AG20443 (cell line): ENCODE measurements around the gene GCM1.

Experiments
- DNase-seq: peaks from one replicate; pipeline ENCODE4 v3.0.0; 2012; ENCODE audit warnings: low spot score, mixed read lengths

Gene GCM1

DNA sequence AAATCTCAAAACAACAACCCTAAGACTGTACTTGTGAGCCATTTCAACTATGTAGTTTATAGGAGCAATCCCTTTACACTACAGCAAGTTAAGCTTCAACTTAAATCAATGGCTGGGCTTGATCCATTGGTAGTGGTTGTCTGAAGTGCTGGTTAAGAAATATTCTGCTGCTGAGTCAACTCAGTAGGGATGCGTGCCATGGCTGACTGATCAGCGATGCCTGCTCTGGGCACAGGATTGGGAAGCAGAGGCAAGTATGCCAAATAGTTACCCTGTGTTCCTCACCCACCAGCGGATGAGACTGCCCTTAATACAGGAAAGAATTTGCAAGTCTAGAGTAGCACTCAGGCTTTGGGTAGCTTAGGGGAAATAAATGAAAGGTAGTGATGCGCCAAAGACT, 41.5 kb downstream of the GCM1 start:
- DNase-seq = peak; percentile 79

DNA sequence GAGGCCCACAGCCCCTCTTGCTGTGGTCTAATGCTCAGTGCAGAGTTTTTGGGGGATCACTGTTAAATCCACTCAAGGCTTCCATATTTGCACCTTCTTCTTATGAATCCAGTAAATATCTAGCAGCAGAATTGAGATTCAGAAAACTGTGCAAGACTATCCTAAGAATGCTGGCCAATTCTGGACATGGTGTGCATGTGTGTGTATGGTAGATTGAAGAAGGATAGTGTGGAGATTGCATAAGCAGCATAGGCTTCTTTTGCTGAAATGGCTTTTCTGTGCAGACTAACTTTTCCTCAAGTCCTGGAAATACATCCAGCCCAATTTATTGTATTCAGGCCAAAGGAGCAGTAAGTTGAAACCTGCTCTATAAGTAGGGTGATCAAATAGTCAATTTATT, 43.7 kb downstream of the GCM1 start:
- DNase-seq = no peak

DNA sequence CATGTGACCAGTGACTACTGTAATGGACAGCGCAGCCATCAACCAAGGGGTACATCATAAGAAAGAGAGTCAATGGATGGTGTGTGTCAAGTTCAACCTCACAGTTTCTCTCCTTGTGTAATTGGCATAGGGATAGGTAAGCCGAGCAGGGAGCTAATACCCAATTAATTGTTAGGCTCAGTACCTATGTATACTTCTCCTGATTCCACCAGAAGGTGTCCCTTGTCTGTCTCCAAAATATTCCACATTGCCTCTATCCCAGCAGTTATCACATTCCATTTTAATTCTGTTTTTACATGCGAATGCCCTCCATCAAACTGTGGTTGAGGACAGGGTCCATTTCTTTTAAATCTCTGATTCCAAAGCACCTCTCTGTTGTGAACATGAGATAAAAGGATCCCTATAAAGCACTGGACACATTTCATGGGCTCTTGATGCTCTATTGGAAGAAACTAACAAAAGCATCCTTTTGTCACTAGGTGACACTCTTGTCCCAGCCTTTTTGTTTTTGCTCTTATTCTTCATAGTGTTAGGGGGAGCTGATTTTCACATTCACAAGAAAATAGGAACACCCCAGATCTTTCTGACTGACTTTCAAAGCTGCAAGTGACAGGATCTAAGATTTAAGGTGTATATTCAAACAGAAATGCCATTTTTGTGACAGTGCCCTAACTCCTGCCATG, 44.5 kb downstream of the GCM1 start:
- DNase-seq = no peak

DNA sequence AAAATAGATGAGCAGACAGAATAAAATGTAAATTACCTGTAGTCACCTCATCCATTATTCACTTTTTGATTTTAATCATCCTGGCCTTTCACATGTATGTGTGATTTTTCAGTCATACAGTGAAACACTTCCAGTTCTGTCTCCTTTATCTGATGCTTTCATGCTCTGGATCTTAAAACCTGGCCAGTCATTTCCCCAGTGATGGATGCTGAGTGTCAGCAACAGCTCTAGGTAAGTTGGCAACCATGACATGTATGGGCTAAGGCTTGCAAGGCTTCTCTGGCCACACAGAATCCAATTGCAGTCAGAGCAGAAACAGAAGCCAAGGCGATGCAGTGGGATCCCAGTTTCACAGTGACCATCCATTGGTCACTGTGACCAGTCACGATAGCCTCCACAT, 47.6 kb downstream of the GCM1 start:
- no peak for DNase-seq

DNA sequence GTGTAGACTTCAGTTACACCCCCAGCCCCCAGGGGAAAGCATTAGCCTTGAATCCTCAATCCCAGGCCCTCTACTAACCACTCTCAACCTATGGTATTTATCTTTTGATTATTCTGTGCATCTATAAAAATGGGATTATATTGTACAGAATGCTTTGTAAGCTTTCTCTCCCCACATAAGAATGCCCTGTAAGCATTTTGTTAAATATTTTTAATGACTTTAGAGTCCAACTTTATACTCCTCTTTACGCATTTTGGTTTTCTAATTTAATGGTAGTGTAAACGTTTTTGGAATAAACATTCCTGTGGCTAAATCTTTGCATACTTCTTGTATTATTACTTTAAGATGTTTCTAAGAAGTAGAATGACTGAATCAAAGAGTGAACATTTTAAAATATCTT, 48.1 kb downstream of the GCM1 start:
- no peak for DNase-seq

DNA sequence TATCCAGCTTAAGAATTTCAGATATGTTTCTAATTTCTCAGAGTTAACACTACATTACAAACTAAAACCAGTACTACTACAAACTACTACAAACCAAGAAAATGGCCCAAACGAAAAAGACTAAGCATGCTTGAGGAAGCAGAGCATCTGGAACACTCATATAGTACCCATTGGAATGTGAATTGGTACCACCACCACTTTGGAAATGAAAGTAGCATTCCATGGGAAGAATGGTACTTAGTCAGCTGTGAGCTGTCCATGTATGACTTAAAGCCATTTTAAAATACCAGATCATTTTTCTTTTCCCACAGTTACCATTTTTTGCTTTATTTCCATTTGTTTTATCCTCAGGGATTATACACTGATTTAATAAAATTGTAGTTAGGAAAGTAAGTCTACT, 52.9 kb downstream of the GCM1 start:
- DNase-seq = peak; percentile 47

DNA sequence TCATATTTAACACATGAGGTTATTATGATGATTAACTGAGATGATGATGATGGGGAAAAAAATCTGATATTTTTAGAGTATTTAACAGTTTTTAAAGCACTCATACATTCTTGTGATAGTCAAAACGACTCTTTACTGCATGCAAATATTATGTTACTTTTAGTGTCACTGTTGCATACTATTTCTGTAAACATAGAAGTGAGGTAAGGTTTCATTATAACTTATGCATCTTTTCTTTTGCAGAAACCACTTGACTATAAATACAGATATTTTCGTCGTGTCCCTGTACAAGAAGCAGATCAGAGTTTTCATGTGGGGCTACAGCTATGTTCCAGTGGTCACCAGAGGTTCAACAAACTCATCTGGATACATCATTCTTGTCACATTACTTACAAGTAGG, 53.4 kb downstream of the GCM1 start:
- no peak for DNase-seq

DNA sequence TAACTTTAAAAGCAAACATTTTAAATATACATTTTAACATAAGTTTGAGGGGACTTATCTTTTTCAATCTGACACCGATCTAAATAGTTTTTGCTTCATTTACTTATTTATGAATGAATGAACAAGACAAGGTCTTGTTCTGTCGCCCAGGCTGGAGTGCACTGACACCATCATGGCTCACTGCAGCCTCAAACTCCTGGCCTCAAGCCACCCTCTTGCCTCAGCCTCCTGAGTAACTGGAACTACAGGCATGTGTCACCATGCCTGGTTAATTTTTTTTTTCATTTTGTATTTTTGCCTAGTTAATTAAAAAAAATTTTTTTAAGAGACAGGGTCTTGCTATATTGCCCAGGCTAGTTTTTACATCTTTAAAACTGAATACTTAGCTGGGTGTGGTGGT, 58.1 kb downstream of the GCM1 start:
- no peak for DNase-seq

DNA sequence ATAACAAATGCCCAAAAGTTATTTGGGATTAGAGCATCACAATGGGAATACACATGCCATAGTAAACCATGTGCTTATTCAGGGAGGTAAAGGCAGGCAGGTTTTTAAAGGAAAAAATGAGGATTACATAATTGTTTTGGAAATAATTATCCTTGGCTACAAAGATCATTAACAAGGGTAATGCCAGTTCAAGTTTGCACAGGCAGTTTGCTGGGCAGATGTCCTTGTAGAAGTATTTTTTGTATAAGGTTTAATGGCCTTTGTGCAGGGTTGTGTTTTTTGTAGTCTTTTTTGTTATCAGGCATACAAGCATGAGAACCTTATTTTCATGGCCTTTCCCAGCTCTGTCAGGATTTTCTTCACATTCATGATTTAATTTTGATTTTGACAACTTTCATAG, 58.7 kb downstream of the GCM1 start:
- no peak for DNase-seq

DNA sequence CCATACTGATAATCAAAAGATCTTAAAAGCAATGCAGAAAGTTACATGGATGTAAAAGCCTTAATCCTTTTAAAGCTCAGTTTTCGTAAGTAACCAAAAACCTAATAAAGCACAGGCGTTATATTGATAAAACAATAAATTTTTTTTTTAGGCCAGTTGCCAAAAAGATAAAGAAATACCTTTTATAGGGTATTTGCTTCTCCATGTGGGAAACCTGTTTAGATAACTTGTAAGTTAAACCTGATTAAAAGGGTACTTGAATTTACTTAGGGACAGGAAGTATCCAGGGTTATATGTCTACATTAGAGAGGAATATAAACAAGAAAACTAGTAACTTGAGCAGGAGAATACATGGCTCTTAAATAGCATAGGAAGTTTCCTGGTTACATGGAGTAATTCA, 62.3 kb downstream of the GCM1 start:
- no peak for DNase-seq

DNA sequence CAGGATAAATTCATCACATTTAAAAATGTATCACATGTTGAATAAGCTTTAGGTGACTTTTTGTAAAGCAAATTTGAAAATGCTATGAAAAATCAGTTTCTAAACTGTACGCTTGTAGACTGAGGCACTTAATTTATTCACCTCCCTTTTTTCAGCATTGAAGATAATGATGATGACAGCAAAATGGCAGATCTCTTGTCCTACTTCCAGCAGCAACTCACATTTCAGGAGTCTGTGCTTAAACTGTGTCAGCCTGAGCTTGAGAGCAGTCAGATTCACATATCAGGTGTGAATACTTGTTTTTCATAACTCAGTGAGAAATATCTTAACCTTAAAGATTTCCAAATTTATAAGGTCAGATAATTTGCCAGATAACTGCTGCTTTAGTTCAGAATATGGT, 67.8 kb downstream of the GCM1 start:
- no peak for DNase-seq
